Measurements from ENCODE around the gene CRABP2. TPM values are rescaled to one million over a fixed set of nuclear protein-coding genes. Genes with fewer than 3 reads are reported as not detected.

Gene CRABP2
- total and polyA plus RNA-seq, 2 experiments from 2014 or later = 38.8 to 64.1 TPM

DNA sequence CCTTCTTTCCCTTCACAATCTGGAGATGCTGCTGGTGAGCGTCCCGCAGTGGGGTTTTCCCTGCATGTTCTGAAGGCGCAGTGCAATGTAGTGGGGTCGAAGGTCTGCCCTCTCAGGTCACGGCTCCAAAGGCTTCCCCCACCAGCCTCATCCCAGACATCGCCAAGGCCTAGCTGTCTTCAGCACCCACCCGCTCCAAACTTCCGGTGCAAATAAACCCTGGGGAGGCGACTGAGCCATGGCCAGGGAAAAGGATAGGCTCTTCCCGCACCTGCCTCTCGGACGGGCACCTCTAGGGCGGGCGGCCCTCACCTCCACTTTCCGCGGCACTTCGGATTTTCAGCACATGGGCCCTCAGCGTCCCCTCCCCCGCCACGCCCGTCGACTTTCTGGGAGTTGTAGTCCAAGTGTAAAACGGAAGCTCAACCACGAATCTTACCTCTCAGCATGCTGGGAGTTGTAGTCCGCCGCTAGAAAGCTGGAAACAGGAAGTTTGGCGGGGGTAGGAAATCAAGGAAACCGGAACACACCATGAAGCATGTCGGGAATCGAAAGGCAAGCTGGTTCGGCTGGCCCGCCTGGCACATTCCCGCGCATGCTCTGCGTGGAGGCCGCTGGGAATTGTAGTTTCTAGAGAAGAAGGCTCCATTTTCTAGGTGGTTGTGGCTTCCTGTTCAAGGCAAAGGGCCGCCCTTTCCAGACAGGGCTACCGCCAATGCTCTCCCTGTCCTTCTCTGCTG, 35.5 kb upstream of the CRABP2 start, which contains the start of gene MRPL24:
TSS of gene MRPL24 (minus strand) at position 348 of the 740 bp plus-strand sequence. CDS start 2,384 bp downstream, outside the sequence.
- WGBS, 2 experiments (ENCODE audit: low coverage in 1 of 2, low lambda C conversion rate in 2 of 2, missing lambda C conversion rate in 2 of 2) = 1 to 3% methylated on average over 38 of the region's 38 CpGs
- H3K79me2 ChIP-seq (ENCODE audit: insufficient read depth) = peaks cover 71% of the 10 kb centered on the region
- H3K4me3 ChIP-seq = peak within 1 kb of the TSS; percentile 91
- H3K27me3 ChIP-seq (replicated peaks; ENCODE audit: insufficient read depth) = no peaks in the 10 kb centered on the region
- H3F3A ChIP-seq (ENCODE audit: insufficient read depth) = peaks cover 22% of the 10 kb centered on the region
- in situ Hi-C loops (cut with MboI) = no loop called here
- H4K20me1 ChIP-seq (ENCODE audit: insufficient read depth) = no peaks in the 10 kb centered on the region
- 0 out of 2 replicates have a peak, but pooled peaks cover 15% of the 10 kb centered on the region for H3K36me3 ChIP-seq (ENCODE audit: low read depth)
- H2AFZ ChIP-seq = peak within 1 kb of the TSS; percentile 66
- H3K27ac ChIP-seq = peak within 1 kb of the TSS; percentile 62
- H3K9me2 ChIP-seq (ENCODE audit: insufficient read depth) = no peaks in the 10 kb centered on the region
- H3K4me1 ChIP-seq (ENCODE audit: insufficient read depth) = peaks cover 22% of the 10 kb centered on the region
- peak within 1 kb of the TSS; percentile 84 for H3K4me2 ChIP-seq (ENCODE audit: unreplicated experiment)
- DNase-seq = peak; percentile 99
- no peak for TF ChIP-seq EZH2 (IDR thresholded peaks at IDR 0.05; ENCODE audit: insufficient read depth, poor library complexity, severe bottlenecking)
- TF ChIP-seq EZH2phosphoT487 (IDR thresholded peaks at IDR 0.05; ENCODE audit: insufficient read depth, low read depth) = no peak
- H3K9ac ChIP-seq = peak within 1 kb of the TSS; percentile 86
- H3K9me3 ChIP-seq (ENCODE audit: low read depth) = no peaks in the 10 kb centered on the region

DNA sequence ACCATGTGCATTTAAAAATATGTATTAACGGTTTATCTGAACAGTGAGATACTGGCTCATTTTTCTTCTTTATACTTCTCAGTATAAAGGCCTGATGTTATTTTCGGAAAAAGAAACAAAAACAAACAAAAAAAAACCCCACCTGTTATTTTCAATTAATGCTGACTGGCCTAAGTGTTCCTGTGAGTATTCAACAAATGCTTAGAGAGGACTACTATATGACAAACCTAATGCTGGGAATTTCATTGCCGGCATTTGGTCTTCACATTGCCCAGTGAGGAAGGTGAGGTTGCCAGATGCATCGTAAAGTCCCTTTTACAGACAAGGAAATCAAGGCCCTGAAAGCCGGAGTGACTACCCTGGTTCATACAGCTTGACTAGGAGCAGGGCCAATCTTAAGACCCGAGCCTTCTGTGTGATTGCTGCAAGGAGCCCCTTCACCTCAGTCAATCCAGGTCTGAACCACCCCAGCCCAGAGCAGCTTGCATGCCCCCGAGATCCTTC, 34.9 kb upstream of the CRABP2 start:
- peak overlapping the region; percentile 86 for H3K9ac ChIP-seq
- no peaks in the 10 kb centered on the region for H3K9me2 ChIP-seq (ENCODE audit: insufficient read depth)
- H3K79me2 ChIP-seq (ENCODE audit: insufficient read depth) = peaks cover 64% of the 10 kb centered on the region
- H3K4me2 ChIP-seq (ENCODE audit: unreplicated experiment) = peak overlapping the region; percentile 84
- in situ Hi-C loops (cut with MboI) = no loop called here
- peaks cover 17% of the 10 kb centered on the region for H3K4me1 ChIP-seq (ENCODE audit: insufficient read depth)
- H3K27ac ChIP-seq = peak overlapping the region; percentile 31
- H2AFZ ChIP-seq = peak overlapping the region; percentile 66
- peak overlapping the region; percentile 91 for H3K4me3 ChIP-seq
- TF ChIP-seq EZH2phosphoT487 (IDR thresholded peaks at IDR 0.05; ENCODE audit: insufficient read depth, low read depth) = no peak
- TF ChIP-seq EZH2 (IDR thresholded peaks at IDR 0.05; ENCODE audit: insufficient read depth, poor library complexity, severe bottlenecking) = no peak
- no peaks in the 10 kb centered on the region for H4K20me1 ChIP-seq (ENCODE audit: insufficient read depth)
- no peaks in the 10 kb centered on the region for H3K27me3 ChIP-seq (replicated peaks; ENCODE audit: insufficient read depth)
- peak; percentile 36 for DNase-seq
- H3K36me3 ChIP-seq (ENCODE audit: low read depth) = peaks cover 15% of the 10 kb centered on the region; the same call in 1 of the 2 replicates
- peaks cover 18% of the 10 kb centered on the region for H3F3A ChIP-seq (ENCODE audit: insufficient read depth)
- no peaks in the 10 kb centered on the region for H3K9me3 ChIP-seq (ENCODE audit: low read depth)
- WGBS, 2 experiments (ENCODE audit: low coverage in 1 of 2, low lambda C conversion rate in 2 of 2, missing lambda C conversion rate in 2 of 2) = 15 to 19% methylated on average over 7 of the region's 7 CpGs

DNA sequence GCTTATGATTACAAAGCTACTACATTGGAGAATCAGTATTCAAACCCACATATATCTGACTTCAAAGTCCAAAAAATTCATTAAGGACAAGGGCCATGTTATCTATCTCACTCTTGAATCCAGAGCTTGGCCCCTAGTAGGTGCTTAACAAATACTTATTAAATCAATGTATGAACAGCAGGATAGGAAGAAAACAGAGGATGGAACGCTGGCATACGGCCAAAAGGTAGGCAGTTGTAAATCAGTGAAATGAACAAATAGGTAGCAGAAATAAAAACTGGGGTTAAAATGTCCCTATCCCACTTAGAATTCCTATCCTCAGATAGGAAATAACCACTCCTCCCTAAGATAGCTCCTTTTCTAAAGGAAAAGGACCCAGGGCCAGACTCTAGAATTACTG, 33.5 kb upstream of the CRABP2 start:
- H3F3A ChIP-seq (ENCODE audit: insufficient read depth) = peaks cover 17% of the 10 kb centered on the region
- TF ChIP-seq EZH2phosphoT487 (IDR thresholded peaks at IDR 0.05; ENCODE audit: insufficient read depth, low read depth) (no peak), EZH2 (IDR thresholded peaks at IDR 0.05; ENCODE audit: insufficient read depth, poor library complexity, severe bottlenecking) (no peak)
- peaks cover 15% of the 10 kb centered on the region; the same call in 1 of the 2 replicates for H3K36me3 ChIP-seq (ENCODE audit: low read depth)

DNA sequence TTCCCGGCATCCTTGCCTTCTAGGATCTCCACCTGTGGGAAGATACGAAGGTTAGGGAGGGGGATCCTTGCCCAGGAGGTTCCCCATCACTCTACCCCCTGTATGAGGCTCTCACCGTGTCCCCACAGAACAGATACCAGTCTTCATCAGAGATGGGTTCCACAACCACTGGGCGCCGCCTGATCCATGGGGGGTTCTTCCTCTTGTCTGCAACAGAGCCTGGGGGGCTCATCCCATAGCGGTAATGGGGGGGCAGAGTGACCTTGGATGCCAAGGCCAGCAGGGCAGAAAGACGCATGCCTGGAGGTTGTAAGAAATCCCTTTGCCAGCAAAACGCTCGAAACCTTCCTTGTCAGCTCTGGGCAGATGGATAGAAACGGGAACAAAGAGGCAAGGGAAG, 33.0 kb upstream of the CRABP2 start:
- peaks cover 17% of the 10 kb centered on the region for H3F3A ChIP-seq (ENCODE audit: insufficient read depth)
- H3K27me3 ChIP-seq (replicated peaks; ENCODE audit: insufficient read depth) = no peaks in the 10 kb centered on the region
- H3K27ac ChIP-seq = no peak overlapping the region
- H2AFZ ChIP-seq = no peak overlapping the region
- peaks cover 48% of the 10 kb centered on the region for H3K79me2 ChIP-seq (ENCODE audit: insufficient read depth)
- H3K9me2 ChIP-seq (ENCODE audit: insufficient read depth) = no peaks in the 10 kb centered on the region
- peaks cover 15% of the 10 kb centered on the region; the same call in 1 of the 2 replicates for H3K36me3 ChIP-seq (ENCODE audit: low read depth)
- WGBS, 2 experiments (ENCODE audit: low coverage in 1 of 2, low lambda C conversion rate in 2 of 2, missing lambda C conversion rate in 2 of 2) = 91 to 93% methylated on average over 9 to 10 of the region's 10 CpGs
- no peak overlapping the region for H3K4me2 ChIP-seq (ENCODE audit: unreplicated experiment)
- H3K4me3 ChIP-seq = no peak overlapping the region
- TF ChIP-seq EZH2phosphoT487 (IDR thresholded peaks at IDR 0.05; ENCODE audit: insufficient read depth, low read depth) (no peak), EZH2 (IDR thresholded peaks at IDR 0.05; ENCODE audit: insufficient read depth, poor library complexity, severe bottlenecking) (no peak)
- peaks cover 17% of the 10 kb centered on the region for H3K4me1 ChIP-seq (ENCODE audit: insufficient read depth)
- in situ Hi-C loops (cut with MboI) = no loop called here
- no peaks in the 10 kb centered on the region for H3K9me3 ChIP-seq (ENCODE audit: low read depth)
- H3K9ac ChIP-seq = no peak overlapping the region
- DNase-seq = no peak
- H4K20me1 ChIP-seq (ENCODE audit: insufficient read depth) = no peaks in the 10 kb centered on the region

More for the DNA sequence above, 33.5 kb upstream of the CRABP2 start:
- H3K9ac ChIP-seq = no peak overlapping the region
- peaks cover 17% of the 10 kb centered on the region for H3K4me1 ChIP-seq (ENCODE audit: insufficient read depth)
- H4K20me1 ChIP-seq (ENCODE audit: insufficient read depth) = no peaks in the 10 kb centered on the region
- H3K4me2 ChIP-seq (ENCODE audit: unreplicated experiment) = no peak overlapping the region
- H3K27ac ChIP-seq = no peak overlapping the region
- H3K79me2 ChIP-seq (ENCODE audit: insufficient read depth) = peaks cover 52% of the 10 kb centered on the region
- H3K4me3 ChIP-seq = no peak overlapping the region
- in situ Hi-C loops (cut with MboI) = no loop called here
- H3K27me3 ChIP-seq (replicated peaks; ENCODE audit: insufficient read depth) = no peaks in the 10 kb centered on the region
- no peaks in the 10 kb centered on the region for H3K9me3 ChIP-seq (ENCODE audit: low read depth)
- H2AFZ ChIP-seq = no peak overlapping the region
- H3K9me2 ChIP-seq (ENCODE audit: insufficient read depth) = no peaks in the 10 kb centered on the region
- 76 to 85% methylated on average over 2 of the region's 2 CpGs for WGBS, 2 experiments (ENCODE audit: low coverage in 1 of 2, low lambda C conversion rate in 2 of 2, missing lambda C conversion rate in 2 of 2)
- DNase-seq = no peak

Data from GM23248 (cell line).